ENCODE data around the gene SS18L1. TPM values are rescaled to one million over a fixed set of nuclear protein-coding genes. Genes with fewer than 3 reads are reported as not detected.

SS18L1 gene
- total RNA-seq, 1 donor from 2014 or later = 16.3 TPM

GRCh38 chr20:62134735-62135231 is 8.8 kb upstream of the SS18L1 start:
- no peak overlapping the region for H3K4me2 ChIP-seq (ENCODE audit: low read length)
- Mint-ChIP-seq H3K4me1 (ENCODE audit: low read depth, unreplicated experiment) (no peaks in the 10 kb centered on the region), H3K27ac (ENCODE audit: unreplicated experiment) (no peak overlapping the region), H3K36me3 (ENCODE audit: low read depth, unreplicated experiment) (peaks cover 33% of the 10 kb centered on the region), H3K9me3 (ENCODE audit: unreplicated experiment) (no peaks in the 10 kb centered on the region), H3K27me3 (ENCODE audit: low read depth, unreplicated experiment) (no peaks in the 10 kb centered on the region), H3K4me3 (ENCODE audit: unreplicated experiment) (no peak overlapping the region)
- no peak overlapping the region for H2AFZ ChIP-seq (ENCODE audit: low read depth, low read length)
- peaks cover 5% of the 10 kb centered on the region for H3K4me1 ChIP-seq (ENCODE audit: insufficient read depth, low read length)
- no peak for TF ChIP-seq EZH2 (IDR thresholded peaks at IDR 0.05; ENCODE audit: insufficient read depth, low read length)
- TF ChIP-seq, protein P1, sequence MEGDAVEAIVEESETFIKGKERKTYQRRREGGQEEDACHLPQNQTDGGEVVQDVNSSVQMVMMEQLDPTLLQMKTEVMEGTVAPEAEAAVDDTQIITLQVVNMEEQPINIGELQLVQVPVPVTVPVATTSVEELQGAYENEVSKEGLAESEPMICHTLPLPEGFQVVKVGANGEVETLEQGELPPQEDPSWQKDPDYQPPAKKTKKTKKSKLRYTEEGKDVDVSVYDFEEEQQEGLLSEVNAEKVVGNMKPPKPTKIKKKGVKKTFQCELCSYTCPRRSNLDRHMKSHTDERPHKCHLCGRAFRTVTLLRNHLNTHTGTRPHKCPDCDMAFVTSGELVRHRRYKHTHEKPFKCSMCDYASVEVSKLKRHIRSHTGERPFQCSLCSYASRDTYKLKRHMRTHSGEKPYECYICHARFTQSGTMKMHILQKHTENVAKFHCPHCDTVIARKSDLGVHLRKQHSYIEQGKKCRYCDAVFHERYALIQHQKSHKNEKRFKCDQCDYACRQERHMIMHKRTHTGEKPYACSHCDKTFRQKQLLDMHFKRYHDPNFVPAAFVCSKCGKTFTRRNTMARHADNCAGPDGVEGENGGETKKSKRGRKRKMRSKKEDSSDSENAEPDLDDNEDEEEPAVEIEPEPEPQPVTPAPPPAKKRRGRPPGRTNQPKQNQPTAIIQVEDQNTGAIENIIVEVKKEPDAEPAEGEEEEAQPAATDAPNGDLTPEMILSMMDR (IDR thresholded peaks at IDR 0.05; ENCODE audit: insufficient read depth, low read depth, low read length) = no peak
- H3K9me3 ChIP-seq (ENCODE audit: insufficient read depth, low read depth, low read length) = no peaks in the 10 kb centered on the region
- FAIRE-seq (no peak), DNase-seq (ENCODE audit: low read depth) (no peak)
- H3K36me3 ChIP-seq (ENCODE audit: insufficient read depth, low read length) = peaks cover 59% of the 10 kb centered on the region
- H3K27ac ChIP-seq (ENCODE audit: low read depth, low read length) = no peak overlapping the region
- H3K27me3 ChIP-seq (ENCODE audit: insufficient read depth, low read length) = no peaks in the 10 kb centered on the region
- no peak overlapping the region for H3K9ac ChIP-seq (ENCODE audit: low read length)
- no peak overlapping the region for H3K4me3 ChIP-seq (ENCODE audit: insufficient read depth, low read depth, low read length)
- H3K79me2 ChIP-seq (ENCODE audit: insufficient read depth, low read length) = peaks cover 37% of the 10 kb centered on the region
- H4K20me1 ChIP-seq (ENCODE audit: insufficient read depth, low read length) = peaks cover 83% of the 10 kb centered on the region

- Mint-ChIP-seq H3K36me3 (ENCODE audit: low read depth, unreplicated experiment) (peaks cover 31% of the 10 kb centered on the region), H3K4me3 (ENCODE audit: unreplicated experiment) (no peak overlapping the region), H3K27ac (ENCODE audit: unreplicated experiment) (peak overlapping the region; percentile 53), H3K27me3 (ENCODE audit: low read depth, unreplicated experiment) (no peaks in the 10 kb centered on the region), H3K9me3 (ENCODE audit: unreplicated experiment) (no peaks in the 10 kb centered on the region), H3K4me1 (ENCODE audit: low read depth, unreplicated experiment) (peaks cover 6% of the 10 kb centered on the region)
- H2AFZ ChIP-seq (ENCODE audit: low read depth, low read length) = no peak overlapping the region
- FAIRE-seq (no peak), DNase-seq (ENCODE audit: low read depth) (no peak)
- no peak overlapping the region for H3K4me3 ChIP-seq (ENCODE audit: insufficient read depth, low read depth, low read length)
- H4K20me1 ChIP-seq (ENCODE audit: insufficient read depth, low read length) = peaks cover 93% of the 10 kb centered on the region
- peaks cover 64% of the 10 kb centered on the region for H3K36me3 ChIP-seq (ENCODE audit: insufficient read depth, low read length)
- H3K27me3 ChIP-seq (ENCODE audit: insufficient read depth, low read length) = no peaks in the 10 kb centered on the region
- H3K79me2 ChIP-seq (ENCODE audit: insufficient read depth, low read length) = peaks cover 47% of the 10 kb centered on the region
- no peak overlapping the region for H3K9ac ChIP-seq (ENCODE audit: low read length)
- H3K4me2 ChIP-seq (ENCODE audit: low read length) = no peak overlapping the region
- H3K27ac ChIP-seq (ENCODE audit: low read depth, low read length) = no peak overlapping the region
- peaks cover 5% of the 10 kb centered on the region for H3K4me1 ChIP-seq (ENCODE audit: insufficient read depth, low read length)
- no peaks in the 10 kb centered on the region for H3K9me3 ChIP-seq (ENCODE audit: insufficient read depth, low read depth, low read length)
- TF ChIP-seq EZH2 (IDR thresholded peaks at IDR 0.05; ENCODE audit: insufficient read depth, low read length) = no peak
- TF ChIP-seq, protein P1 (IDR thresholded peaks at IDR 0.05; ENCODE audit: insufficient read depth, low read depth, low read length) = no peak
These were observed 7.8 kb upstream of the SS18L1 start for GRCh38 chr20:62135573-62136266.

All from astrocyte (in vitro differentiated cells and primary cell).